DOHH2 (cell line): ENCODE data around the gene ZMIZ2.

Experiments
- H3F3A ChIP-seq: fragments of 200-600 bp; sonication (generic), shearing (Covaris generic); 2 replicates; pipeline ENCODE4 v1.6.0; 2016; ENCODE audit warnings: antibody characterized with exemption, mild to moderate bottlenecking; ENCODE audit not compliant: control insufficient read depth, insufficient read depth
- H3K27ac ChIP-seq: fragments of 200-600 bp; sonication (generic); 2 replicates; pipeline ENCODE4 v1.5.1; 2014; ENCODE audit warnings: low read depth, mild to moderate bottlenecking, low read length, moderate library complexity
- H3K27me3 ChIP-seq: fragments of 200-600 bp; sonication (generic); 2 replicates; pipeline ENCODE4 v1.6.1; 2014; ENCODE audit warnings: mild to moderate bottlenecking, low read length, mixed read lengths; ENCODE audit not compliant: control insufficient read depth
- H3K36me3 ChIP-seq: fragments of 200-600 bp; sonication (generic); 2 replicates; pipeline ENCODE4 v1.6.1; 2014; ENCODE audit warnings: mild to moderate bottlenecking, low read length, moderate library complexity, mixed read lengths; ENCODE audit not compliant: control insufficient read depth
- H3K4me1 ChIP-seq: fragments of 200-600 bp; sonication (generic); 2 replicates; pipeline ENCODE4 v1.6.1; 2014; ENCODE audit warnings: mild to moderate bottlenecking, low read length, mixed read lengths; ENCODE audit not compliant: control insufficient read depth
- H3K4me2 ChIP-seq: fragments of 200-600 bp; sonication (generic); 2 replicates; pipeline ENCODE4 v1.6.0; 2014; ENCODE audit warnings: mild to moderate bottlenecking, low read length, moderate library complexity
- H3K4me3 ChIP-seq: fragments of 200-600 bp; sonication (generic); 2 replicates; pipeline ENCODE4 v1.5.1; 2014; ENCODE audit warnings: mild to moderate bottlenecking, low read length, mixed read lengths
- H3K79me2 ChIP-seq: fragments of 200-600 bp; sonication (generic); 2 replicates; pipeline ENCODE4 v1.6.1; 2014; ENCODE audit warnings: mild to moderate bottlenecking, low read length, mixed read lengths; ENCODE audit not compliant: control insufficient read depth
- H3K9me2 ChIP-seq: fragments of 200-600 bp; sonication (generic); replicated peaks from 2 replicates; pipeline ENCODE4 v1.6.1; 2014; ENCODE audit warnings: mild to moderate bottlenecking, low read length, mixed read lengths; ENCODE audit not compliant: control insufficient read depth
- H3K9me3 ChIP-seq: fragments of 200-600 bp; sonication (generic); 2 replicates; pipeline ENCODE4 v1.6.1; 2014; ENCODE audit warnings: antibody characterized with exemption, low read length, mixed read lengths; ENCODE audit not compliant: control insufficient read depth, insufficient read depth
- H4K20me1 ChIP-seq: fragments of 200-600 bp; sonication (generic); 2 replicates; pipeline ENCODE4 v1.6.0; 2014; ENCODE audit warnings: low read depth, mild to moderate bottlenecking, antibody characterized with exemption, low read length, moderate library complexity; ENCODE audit not compliant: control insufficient read depth, insufficient read depth
- EZH2phosphoT487 ChIP-seq: fragments of 200-600 bp; sonication (generic); IDR thresholded peaks from 2 replicates; pipeline ENCODE4 v1.6.1; 2017; ENCODE audit warnings: borderline replicate concordance, mild to moderate bottlenecking, antibody characterized with exemption, low read length, moderate library complexity, mixed read lengths
- TF ChIP-seq, protein P1 (sequence below): fragments of 200-600 bp; sonication (generic); IDR thresholded peaks from one replicate; pipeline ENCODE4 v1.5.1; 2014; ENCODE audit warnings: antibody characterized with exemption, mild to moderate bottlenecking, low read depth, low read length; ENCODE audit not compliant: poor library complexity, severe bottlenecking

ZMIZ2 gene

DNA sequence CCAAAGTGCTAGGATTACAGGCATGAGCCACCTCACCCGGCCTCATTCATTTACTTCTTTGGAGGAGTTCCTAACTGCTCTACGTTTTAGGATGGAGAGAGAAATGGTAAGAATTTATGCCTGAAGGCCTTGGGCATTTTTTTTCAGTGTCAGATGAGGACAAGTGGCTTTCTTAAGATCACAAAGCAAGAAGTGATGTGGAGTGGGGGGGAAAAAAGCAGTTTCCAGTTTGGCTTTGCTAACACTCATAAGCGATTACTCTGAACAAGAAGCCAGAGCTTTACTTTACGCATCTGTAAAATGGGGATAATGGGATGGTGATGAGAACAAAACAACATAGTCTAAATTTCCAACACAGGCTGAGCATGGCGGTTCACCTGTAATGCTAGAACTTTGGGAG lies 45.3 kb downstream of the ZMIZ2 start:
- peaks cover 24% of the 10 kb centered on the region for H3K36me3 ChIP-seq
- no peak overlapping the region for H3K4me3 ChIP-seq
- no peaks in the 10 kb centered on the region for H3K9me3 ChIP-seq
- TF ChIP-seq EZH2phosphoT487 = no peak
- TF ChIP-seq, protein P1, sequence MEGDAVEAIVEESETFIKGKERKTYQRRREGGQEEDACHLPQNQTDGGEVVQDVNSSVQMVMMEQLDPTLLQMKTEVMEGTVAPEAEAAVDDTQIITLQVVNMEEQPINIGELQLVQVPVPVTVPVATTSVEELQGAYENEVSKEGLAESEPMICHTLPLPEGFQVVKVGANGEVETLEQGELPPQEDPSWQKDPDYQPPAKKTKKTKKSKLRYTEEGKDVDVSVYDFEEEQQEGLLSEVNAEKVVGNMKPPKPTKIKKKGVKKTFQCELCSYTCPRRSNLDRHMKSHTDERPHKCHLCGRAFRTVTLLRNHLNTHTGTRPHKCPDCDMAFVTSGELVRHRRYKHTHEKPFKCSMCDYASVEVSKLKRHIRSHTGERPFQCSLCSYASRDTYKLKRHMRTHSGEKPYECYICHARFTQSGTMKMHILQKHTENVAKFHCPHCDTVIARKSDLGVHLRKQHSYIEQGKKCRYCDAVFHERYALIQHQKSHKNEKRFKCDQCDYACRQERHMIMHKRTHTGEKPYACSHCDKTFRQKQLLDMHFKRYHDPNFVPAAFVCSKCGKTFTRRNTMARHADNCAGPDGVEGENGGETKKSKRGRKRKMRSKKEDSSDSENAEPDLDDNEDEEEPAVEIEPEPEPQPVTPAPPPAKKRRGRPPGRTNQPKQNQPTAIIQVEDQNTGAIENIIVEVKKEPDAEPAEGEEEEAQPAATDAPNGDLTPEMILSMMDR = no peak
- no peak overlapping the region for H3K4me2 ChIP-seq
- H3F3A ChIP-seq = peaks cover 42% of the 10 kb centered on the region
- H4K20me1 ChIP-seq = peaks cover 15% of the 10 kb centered on the region
- peaks cover 21% of the 10 kb centered on the region for H3K4me1 ChIP-seq
- H3K9me2 ChIP-seq = no peaks in the 10 kb centered on the region
- no peak overlapping the region for H3K27ac ChIP-seq
- H3K27me3 ChIP-seq = no peaks in the 10 kb centered on the region
- H3K79me2 ChIP-seq = peaks cover 41% of the 10 kb centered on the region

DNA sequence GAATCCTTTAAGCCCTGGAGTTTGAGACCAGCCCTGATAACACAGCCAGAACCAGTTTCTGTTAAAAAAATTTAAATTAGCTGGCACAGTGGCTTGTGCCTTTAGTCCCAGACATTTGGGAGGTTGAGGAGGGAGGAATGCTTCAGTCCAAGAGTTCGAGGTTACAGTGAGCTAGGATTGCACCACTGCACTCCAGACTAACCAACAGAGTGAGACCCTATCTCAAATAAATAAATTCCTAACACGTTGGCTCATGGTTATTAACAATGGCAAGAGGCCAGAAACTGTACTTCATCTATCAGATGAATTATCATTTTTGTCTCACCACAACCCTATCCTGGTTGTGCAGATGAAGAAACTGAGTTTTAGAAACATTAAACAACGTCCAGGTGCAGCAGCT lies 45.7 kb downstream of the ZMIZ2 start:
- no peaks in the 10 kb centered on the region for H3K9me2 ChIP-seq
- peaks cover 46% of the 10 kb centered on the region for H3F3A ChIP-seq
- no peaks in the 10 kb centered on the region for H3K27me3 ChIP-seq
- H3K27ac ChIP-seq = no peak overlapping the region
- H3K4me1 ChIP-seq = peaks cover 22% of the 10 kb centered on the region
- no peaks in the 10 kb centered on the region for H3K9me3 ChIP-seq
- TF ChIP-seq, protein P1 = no peak
- TF ChIP-seq EZH2phosphoT487 = no peak
- H4K20me1 ChIP-seq = peaks cover 18% of the 10 kb centered on the region
- peaks cover 29% of the 10 kb centered on the region for H3K36me3 ChIP-seq
- H3K4me2 ChIP-seq = 0 out of 2 replicates have a peak overlapping the region, but pooled peaks have one; percentile 1
- peaks cover 46% of the 10 kb centered on the region for H3K79me2 ChIP-seq
- H3K4me3 ChIP-seq = no peak overlapping the region

DNA sequence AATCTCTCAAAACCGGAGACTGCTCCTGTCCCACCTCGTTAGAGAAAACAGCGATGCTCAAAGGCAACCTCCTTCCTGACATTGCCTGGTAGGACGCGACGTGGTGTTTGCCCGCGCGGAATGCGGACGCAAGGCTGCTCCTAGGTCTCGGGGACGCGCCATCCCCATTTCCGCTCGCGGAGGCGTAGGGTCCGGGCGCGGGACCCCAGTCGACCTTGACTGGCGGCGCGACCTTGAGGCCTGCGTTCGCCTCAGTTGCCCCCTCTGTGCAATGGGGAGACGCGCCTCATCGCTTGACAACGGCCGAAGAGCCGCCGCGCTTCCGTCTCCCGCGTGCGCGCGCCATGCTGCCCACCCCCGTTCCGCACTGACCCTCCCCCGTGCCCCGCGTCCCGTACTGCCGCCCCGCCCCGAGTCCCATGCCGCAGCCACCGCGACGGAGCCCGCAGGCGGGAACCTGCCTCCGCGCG lies 47.4 kb downstream of the ZMIZ2 start:
- Histone ChIP-seq H3K27me3 (no peaks in the 10 kb centered on the region), H3K4me1 (peaks cover 22% of the 10 kb centered on the region), H3K4me3 (peak overlapping the region; percentile 89), H3K36me3 (peaks cover 46% of the 10 kb centered on the region), H3K9me2 (no peaks in the 10 kb centered on the region), H4K20me1 (peaks cover 31% of the 10 kb centered on the region), H3K9me3 (no peaks in the 10 kb centered on the region), H3K4me2 (peak overlapping the region; percentile 95), H3K79me2 (peaks cover 58% of the 10 kb centered on the region), H3F3A (peaks cover 53% of the 10 kb centered on the region), H3K27ac (peak overlapping the region; percentile 82)
- no peak for TF ChIP-seq EZH2phosphoT487
- TF ChIP-seq, protein P1 = no peak
